HG02973 (cell line): ENCODE data around the gene VRK1.
A peak's percentile ranks its signal among the peaks of the same experiment; 100 is the strongest.
"Not testable (repeated sequence)": the region's sequence is repeated elsewhere in the genome, so short reads cannot be mapped to it uniquely, and the experiment has no call there.

ENCODE experiments used
- ATAC-seq: cut with Tn5 transposase; IDR thresholded peaks from one replicate; pipeline ENCODE4 v1.9.1; 2021; ENCODE audit warnings: moderate library complexity; ENCODE audit not compliant: unreplicated experiment

The VRK1 gene

DNA sequence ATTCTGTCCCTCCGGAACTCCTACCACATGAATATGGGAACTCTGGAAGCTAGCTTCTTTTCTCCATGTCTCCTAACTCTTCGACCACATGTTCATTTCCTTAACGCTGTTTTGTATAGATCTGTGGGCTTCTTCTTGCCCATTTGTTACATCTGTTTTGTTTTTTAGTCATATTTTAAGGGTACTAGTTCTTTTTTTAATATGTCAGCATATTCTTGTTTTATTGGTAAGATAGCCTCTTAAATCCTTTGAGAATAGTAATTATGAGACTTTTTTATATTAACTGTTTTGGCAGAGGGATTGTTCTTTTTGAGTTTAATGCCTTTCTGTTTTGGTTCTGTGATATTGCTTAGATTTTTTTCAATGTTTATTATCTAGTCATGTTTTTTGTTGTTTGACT lies 70.5 kb downstream of the VRK1 start:
- ATAC-seq: no peak

DNA sequence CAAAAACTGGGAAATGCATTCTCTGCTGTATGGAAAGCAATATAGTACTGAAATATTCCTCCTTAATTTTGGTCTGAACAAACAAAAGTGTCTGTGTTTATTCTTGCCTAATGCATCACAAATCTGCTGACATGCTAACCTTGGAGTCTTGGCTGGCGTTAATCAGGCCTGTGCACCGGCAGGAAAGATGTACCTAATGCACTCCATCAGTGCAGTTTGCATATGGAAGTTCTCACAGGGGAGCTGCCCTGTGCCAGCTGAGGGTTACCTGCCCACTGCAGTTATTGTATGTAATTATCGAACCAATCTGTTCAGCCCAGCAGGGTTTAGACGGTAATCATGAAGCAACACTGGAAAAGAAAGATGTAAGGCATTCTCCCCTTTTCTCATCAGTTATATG lies 76.9 kb downstream of the VRK1 start:
- ATAC-seq: no peak

DNA sequence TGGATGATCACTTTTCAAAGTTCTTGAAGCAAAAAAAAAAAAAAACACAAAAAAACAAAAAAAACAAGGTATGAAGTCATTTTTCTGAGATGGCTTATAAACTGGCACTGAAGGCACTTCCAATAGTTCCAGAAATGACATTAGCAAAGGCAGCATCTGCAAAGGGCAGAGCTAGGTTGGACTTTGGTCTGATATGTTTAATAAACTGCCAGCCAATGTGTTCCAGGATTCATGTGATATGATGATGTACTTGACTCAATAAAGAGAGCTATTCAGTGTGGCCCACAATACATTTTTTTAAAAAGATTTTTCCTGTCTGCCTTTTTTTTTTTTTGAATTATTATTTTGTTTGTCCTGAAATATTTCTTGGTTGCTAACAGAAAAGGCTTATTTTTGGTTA lies 79.6 kb downstream of the VRK1 start:
- no peak for ATAC-seq

DNA sequence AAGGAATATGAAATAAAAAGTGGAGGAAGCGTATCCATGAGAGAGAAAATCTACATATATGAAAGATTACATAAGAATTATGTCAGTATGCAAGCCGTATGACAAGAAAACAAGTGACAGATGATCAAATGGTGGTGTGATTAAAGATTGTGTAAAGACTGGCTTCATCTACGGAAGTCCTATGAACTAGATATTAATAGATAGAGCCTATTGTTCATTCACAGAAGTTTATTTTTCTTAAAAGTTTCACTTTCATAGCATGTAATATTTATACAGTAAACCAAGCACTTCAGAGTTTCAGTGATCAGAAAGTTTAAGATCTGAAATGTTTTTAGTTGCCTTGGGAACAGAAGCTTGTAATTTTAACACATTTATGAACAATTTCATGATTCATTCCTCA lies 84.5 kb downstream of the VRK1 start:
- ATAC-seq: peak; percentile 84

DNA sequence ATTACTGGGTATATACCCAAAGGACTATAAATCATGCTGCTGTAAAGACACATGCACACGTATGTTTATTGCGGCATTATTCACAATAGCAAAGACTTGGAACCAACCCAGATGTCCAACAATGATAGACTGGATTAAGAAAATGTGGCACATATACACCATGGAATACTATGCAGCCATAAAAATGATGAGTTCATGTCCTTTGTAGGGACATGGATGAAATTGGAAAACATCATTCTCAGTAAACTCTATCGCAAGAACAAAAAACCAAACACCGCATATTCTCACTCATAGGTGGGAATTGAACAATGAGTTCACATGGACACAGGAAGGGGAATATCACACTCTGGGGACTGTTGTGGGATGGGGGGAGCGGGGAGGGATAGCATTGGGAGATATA lies 86.8 kb downstream of the VRK1 start:
- ATAC-seq: not testable (repeated sequence)

DNA sequence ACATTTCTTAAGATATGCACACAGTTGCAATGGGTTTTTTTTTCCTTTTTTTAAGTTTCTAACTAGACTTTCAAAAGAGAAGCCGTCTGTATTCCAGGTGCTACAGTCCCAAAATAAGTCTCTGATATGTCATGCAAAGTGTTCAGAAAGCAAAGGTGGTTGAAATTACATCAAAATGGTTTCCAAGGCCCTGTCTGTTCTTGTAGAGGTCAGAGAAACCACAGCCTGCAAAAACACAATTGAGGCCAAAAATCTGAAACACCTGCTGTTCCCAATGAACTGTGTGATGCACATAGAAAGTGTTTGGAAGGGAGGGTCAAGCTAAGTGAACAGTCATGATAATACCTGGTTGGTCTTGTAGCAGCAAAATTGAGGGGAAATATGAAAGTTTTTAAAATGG lies 91.0 kb downstream of the VRK1 start:
- ATAC-seq: peak; percentile 63

DNA sequence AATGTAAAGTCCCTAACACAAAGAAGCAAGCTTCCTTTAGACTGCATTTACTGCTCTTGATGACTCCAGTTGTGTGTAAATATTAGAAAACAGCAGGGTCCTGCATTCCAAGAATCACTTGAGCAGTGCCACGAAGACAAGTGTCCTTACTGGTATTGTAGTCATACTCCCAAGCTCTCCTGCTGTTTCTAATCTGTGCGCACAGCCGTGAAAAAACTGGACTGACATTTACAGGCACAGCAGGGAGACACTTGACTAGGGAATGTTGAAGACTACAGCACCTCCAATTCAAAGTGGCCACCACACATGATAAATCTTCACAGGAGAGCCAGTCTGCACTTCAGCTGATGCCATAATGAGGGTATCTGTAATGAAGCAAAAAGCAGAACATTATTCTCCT lies 91.4 kb downstream of the VRK1 start:
- ATAC-seq: peak; percentile 16

DNA sequence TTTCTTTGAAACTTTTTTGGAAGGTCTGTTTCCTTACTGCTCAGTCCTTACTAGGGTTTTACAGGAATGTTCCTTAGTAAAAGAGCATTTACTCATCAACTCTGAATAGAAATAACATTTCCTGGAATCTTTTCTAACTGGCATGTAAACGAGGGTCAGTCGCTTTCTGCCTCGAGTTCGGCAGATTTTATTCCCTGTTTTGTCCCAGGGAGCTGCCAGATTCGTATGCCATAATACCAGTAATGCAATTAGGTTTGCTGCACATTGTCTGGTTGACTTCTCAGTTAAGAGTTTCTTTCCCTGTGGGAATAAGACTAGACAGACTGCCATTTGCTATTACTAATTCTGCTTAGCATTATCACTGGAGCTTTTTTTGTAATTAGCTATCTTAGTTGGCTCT lies 91.9 kb downstream of the VRK1 start:
- no peak for ATAC-seq

DNA sequence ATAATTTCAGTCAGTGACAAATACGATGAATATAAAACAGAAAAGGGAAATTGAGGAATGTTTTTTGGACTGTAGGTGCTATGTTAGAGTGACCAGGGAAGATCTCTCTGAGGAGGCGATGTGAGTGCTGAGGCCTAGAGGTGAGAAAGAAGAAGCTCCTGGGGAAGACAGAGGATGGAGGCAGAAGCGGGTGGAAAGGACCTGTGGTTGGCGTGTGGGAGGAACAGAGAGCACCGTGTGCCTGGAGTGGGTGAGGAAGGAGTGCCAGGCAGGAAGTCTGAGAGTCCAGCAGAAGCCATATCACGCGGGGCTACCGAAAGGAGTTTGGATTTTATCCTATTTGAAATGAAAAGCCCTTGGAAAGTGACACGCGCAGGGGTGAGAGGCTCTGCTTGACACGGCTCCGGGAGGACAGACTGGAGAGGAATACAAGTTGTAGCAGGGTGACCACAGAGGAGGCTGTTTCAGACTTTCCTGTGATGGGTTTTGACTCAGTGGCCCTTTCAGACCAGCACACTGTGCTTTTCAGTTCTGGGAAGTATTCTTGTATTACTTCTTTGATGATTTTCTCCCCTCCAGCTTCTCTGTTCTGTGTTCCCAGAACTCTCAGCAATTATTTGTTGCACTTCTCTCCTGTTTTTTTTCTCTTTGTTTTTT lies 96.9 kb downstream of the VRK1 start:
- no peak for ATAC-seq

DNA sequence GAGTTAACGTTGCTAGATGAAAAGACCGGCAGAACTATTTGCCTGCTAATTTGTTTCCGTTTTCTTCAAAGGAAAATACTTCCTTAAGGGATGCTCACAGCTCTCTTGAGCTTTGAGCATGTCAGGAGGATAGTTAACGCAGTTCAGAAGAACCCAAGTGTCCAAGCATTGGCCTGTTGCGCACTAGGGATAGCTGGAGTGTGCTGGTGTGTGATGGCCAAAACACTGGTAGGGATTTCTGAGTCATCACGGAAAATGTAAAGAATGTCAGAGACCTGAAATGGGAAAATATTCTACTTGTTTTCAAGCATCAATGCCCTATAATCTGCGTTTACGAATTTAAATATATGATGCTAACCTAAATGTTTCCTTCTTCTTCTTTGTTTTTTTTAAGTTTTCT lies 97.8 kb downstream of the VRK1 start:
- no peak for ATAC-seq

DNA sequence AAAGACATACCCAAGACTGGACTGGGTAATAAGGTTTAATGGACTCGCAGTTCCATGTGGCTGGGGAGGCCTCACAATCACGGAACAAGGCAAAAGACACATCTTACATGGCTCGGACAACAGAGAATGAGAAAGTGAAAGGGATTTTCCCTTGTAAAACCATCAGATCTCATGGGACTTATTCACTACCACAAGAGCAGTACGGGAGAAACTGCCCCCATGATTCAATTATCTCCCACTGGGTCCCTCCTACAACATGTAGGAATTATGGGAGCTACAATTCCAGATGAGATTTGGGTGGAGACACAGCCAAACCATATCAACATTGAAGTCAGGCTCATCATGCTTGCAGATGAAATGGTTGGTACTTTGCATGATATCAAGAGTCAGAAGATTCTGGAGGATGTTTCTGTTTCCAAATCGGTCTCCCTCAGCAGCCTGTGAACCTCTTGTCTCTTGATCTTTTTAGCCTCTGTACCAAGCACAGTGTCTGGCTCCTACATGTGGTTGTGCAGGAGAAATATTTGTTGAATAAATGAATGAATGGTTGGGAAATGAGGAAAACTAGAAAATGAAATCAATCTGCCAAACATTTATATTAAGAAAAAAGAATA lies 98.6 kb downstream of the VRK1 start:
- peak; percentile 86 for ATAC-seq

DNA sequence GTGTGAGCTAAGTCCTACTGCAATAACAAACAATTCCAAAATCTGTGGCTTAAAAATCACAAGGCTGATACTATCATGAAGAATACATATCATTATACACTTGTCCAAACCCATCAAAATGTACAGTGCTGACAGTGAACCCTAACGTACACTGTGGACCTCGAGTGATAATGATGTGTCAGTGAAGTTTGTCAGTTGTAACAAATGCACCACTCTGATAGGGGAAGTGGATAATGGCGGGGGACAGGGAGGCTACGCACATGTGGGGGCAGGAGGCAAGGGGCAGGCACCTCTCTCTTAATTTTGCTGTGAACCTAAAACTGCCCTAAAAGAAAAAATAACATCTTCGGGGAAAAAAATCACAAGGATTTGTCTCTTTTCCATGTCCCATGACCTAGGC lies 100.0 kb downstream of the VRK1 start:
- ATAC-seq: no peak

DNA sequence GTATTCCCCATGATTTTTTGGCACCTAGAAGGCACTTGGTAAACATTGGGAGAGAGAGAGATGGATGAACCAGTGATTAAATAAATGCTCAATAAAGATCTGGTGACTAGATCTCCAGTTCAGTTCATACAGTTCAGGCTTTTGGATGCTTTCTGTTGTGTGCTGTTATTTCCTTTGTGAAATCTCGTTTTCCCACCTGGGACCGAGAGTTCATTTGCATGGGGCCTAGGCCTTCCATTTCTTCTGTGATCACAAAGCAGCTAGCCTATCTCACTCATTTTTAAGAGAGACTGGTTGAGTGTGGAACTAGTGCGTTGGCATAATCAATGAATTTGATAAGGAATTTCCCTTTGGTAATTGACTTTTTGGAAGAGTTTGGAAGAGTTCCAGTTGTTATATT lies 104.0 kb downstream of the VRK1 start:
- ATAC-seq: peak; percentile 67

DNA sequence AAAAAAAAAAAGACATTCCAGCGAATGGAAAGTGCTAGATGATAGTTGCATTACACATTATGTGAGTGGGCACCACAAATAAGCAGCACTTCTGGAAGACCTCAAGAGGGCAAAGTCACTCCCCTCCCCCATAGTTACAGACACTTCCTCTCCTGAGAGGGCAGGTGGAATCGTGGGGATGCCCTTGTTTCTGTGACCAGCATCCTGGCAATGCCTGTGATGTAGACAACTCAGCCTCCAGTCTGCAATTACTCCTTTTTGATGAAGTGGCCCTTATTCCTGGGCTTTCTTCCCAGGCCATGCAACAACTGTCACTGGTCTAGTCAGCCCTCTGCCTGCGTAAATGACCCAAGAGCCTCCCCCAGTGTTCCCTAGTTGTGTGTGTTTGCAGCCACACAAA lies 104.8 kb downstream of the VRK1 start:
- ATAC-seq: no peak

DNA sequence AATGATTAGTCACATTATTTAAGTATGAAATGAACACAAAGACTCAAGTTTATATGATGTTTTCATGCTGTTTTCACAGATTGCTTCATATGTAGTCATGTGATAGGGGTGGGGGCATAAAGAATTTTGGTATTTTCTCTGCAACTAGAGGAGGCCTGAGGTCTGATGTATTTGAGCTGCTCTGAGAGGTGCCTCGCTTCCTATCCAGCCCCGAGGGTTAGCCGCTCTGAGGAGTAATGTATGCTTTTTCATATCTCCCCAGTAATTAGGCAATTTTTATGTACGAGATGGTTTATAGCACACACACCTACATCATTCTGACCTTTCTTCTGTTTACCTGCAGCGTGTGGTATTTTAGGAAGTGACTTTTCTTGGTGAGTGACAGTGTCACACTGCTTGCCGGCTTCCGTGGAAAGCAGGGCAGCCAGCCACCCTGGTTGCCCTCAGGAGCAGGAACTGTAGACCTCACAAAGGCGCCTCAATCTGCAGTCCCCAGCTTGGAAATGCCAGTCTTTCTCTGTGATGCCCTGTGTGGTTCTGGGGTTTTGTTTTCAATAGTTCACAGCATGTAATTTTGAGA lies 106.4 kb downstream of the VRK1 start:
- no peak for ATAC-seq

DNA sequence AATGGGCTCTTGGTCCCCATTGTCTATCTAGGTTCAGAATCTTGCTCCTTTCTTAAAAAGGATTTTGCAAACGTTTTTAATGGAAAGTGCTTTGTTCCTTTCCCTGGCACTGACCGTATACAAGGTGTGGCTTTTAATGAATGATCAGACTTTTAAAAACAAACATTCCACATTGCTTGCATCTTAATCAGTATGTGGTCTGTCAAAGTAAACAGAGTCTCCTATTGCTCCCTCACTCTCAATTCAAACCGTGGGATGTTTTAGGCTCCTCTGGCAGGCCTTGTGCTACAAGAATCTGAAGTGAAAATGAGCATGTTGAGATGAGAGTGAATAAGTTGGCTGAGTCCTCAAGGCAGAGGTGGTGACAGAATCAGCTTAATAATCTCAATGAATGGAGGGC lies 107.0 kb downstream of the VRK1 start:
- ATAC-seq: no peak

DNA sequence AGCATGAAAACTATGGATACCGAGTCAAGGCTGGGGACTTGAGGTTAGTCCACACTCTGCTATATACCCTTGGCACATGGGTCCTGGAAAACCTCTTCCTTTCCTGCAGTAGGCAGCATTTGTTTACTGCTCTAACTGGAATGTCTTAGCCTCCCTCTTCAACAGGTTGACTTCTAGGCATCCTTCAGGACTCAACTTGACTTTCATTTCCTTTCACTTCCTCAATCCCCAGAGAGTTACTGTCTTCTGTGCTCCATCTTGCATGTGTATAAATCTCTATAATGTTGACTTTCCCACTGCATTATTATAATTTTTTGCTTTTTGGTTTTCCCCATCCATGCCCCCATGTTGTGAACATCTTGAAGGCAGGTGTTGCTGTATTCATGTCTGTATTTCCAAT lies 107.9 kb downstream of the VRK1 start:
- ATAC-seq: no peak

DNA sequence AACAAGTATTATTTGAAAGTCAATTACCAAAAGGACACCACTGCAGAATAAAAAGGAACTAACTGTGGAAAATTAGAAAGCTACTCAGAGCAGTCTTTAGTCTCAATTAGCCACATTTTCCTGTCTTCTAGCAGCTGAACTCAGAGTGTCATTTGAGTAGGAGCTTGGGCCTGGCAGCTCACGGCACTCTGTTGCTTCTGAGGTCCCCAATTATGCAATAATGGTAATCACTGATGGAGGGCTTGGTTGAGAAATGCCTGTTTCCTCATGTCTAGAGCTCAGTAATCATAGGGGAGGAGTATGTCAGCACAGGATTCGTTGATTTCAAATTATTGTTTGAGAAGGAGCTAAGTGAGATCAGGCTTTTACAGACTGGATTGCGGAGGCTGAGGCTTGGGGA lies 108.6 kb downstream of the VRK1 start:
- no peak for ATAC-seq

DNA sequence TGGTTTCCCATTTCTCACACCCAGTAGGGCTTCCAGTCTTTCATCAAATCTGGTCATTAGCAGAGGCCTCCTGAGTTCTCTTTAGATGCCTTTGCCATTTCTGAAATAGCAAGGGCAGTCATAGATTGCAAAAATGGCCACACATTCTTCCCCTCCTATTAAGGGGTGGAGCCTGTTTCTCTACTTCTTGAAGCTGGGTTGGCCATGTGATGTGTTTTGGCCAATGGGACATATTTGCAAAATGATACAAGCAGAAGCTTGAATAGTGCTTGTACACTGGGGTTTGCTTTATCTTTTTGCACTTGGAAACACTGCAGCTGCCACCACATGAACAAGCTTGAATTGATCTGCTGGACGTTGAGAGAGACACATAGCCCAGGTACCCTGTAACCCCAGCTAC lies 109.3 kb downstream of the VRK1 start:
- ATAC-seq: no peak

DNA sequence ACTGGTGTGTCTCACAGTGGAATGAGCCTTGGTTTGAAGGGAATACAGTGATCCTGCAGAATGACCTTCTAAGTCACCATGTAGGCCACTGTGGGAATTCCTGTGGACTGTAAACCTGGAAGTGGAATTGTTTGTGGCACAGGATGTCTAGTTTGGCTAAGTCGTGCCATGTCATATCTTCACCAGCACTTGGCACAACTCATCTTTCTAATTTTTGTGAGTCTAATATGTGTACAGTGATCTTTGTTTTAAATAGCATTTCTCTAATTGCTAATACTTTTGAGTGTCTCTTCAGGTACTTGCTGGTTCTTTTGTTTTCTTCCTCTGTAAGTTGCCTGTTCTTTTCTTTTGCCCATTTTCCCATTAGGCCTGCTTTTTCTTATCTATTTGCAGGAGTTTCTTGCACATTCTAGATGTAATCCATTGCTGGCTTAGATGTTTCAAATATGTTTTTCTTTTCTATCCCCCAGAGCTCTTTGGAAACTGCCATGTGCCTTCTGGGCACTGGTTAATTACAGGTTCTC lies 112.7 kb downstream of the VRK1 start:
- no peak for ATAC-seq

DNA sequence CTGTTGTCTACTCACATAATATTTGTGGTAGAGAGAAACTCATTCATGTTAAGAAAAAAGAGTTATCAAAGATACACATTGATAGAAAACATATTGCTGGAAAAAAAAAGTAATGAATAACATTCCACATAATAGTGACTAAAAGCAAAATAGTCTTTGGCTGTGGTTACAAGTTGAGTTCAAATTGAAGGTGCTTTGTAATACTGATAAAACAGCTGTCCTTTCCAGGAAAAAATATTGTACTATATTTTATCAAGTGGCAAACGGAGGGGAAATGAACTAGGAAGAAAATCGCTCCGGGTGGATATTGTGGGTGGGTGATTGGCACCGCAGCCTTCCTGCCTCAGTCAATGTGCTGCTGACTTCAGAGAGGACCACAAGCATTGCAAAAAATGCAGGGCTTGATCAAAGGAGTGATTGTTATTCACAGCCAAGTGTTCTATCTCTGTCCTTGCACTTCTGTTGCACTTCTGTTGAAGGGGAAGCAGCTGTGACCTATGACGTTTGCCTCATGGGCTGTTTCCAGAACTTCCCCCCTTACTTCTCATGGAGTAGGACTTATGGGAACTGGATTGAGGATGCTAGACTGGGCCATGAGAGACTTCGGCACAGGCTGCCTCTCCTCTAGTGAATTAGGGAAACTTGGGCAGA lies 114.4 kb downstream of the VRK1 start:
- no peak for ATAC-seq

DNA sequence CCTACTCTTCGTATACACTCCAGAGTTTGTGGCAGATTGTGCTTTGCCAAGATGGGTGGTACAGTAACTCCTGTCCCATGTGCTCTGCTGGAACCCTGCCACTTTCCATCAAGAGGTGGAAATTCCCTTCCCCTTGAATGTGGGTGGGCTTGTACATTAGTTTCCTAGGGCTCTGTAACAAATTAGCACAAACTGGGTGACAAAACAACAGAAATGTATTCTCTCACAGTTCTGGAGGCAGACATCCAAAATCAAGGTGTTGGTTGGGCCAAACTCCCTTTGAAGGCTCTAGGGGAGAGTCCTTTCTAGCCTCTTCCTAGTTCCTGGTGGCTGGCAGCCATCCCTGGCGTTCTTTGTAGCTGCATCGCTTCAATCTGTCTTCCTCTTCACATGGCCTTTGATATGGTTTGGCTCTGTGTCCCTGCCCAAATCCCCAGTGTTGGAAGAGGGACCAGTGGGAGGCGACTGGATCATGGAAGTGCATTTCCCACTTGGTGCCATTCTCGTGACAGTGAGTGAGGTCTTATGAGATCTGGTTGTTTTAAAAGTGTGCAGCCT lies 117.5 kb downstream of the VRK1 start:
- no peak for ATAC-seq
